DOHH2 (cell line): ENCODE measurements around the gene RAI1.

Source experiments
- H3F3A ChIP-seq: fragments of 200-600 bp; sonication (generic), shearing (Covaris generic); 2 replicates; pipeline ENCODE4 v1.6.0; 2016; ENCODE audit warnings: antibody characterized with exemption, mild to moderate bottlenecking; ENCODE audit not compliant: control insufficient read depth, insufficient read depth
- H3K27ac ChIP-seq: fragments of 200-600 bp; sonication (generic); 2 replicates; pipeline ENCODE4 v1.5.1; 2014; ENCODE audit warnings: low read depth, mild to moderate bottlenecking, low read length, moderate library complexity
- H3K27me3 ChIP-seq: fragments of 200-600 bp; sonication (generic); 2 replicates; pipeline ENCODE4 v1.6.1; 2014; ENCODE audit warnings: mild to moderate bottlenecking, low read length, mixed read lengths; ENCODE audit not compliant: control insufficient read depth
- H3K36me3 ChIP-seq: fragments of 200-600 bp; sonication (generic); 2 replicates; pipeline ENCODE4 v1.6.1; 2014; ENCODE audit warnings: mild to moderate bottlenecking, low read length, moderate library complexity, mixed read lengths; ENCODE audit not compliant: control insufficient read depth
- H3K4me1 ChIP-seq: fragments of 200-600 bp; sonication (generic); 2 replicates; pipeline ENCODE4 v1.6.1; 2014; ENCODE audit warnings: mild to moderate bottlenecking, low read length, mixed read lengths; ENCODE audit not compliant: control insufficient read depth
- H3K4me2 ChIP-seq: fragments of 200-600 bp; sonication (generic); 2 replicates; pipeline ENCODE4 v1.6.0; 2014; ENCODE audit warnings: mild to moderate bottlenecking, low read length, moderate library complexity
- H3K4me3 ChIP-seq: fragments of 200-600 bp; sonication (generic); 2 replicates; pipeline ENCODE4 v1.5.1; 2014; ENCODE audit warnings: mild to moderate bottlenecking, low read length, mixed read lengths
- H3K79me2 ChIP-seq: fragments of 200-600 bp; sonication (generic); 2 replicates; pipeline ENCODE4 v1.6.1; 2014; ENCODE audit warnings: mild to moderate bottlenecking, low read length, mixed read lengths; ENCODE audit not compliant: control insufficient read depth
- H3K9me2 ChIP-seq: fragments of 200-600 bp; sonication (generic); replicated peaks from 2 replicates; pipeline ENCODE4 v1.6.1; 2014; ENCODE audit warnings: mild to moderate bottlenecking, low read length, mixed read lengths; ENCODE audit not compliant: control insufficient read depth
- H3K9me3 ChIP-seq: fragments of 200-600 bp; sonication (generic); 2 replicates; pipeline ENCODE4 v1.6.1; 2014; ENCODE audit warnings: antibody characterized with exemption, low read length, mixed read lengths; ENCODE audit not compliant: control insufficient read depth, insufficient read depth
- H4K20me1 ChIP-seq: fragments of 200-600 bp; sonication (generic); 2 replicates; pipeline ENCODE4 v1.6.0; 2014; ENCODE audit warnings: low read depth, mild to moderate bottlenecking, antibody characterized with exemption, low read length, moderate library complexity; ENCODE audit not compliant: control insufficient read depth, insufficient read depth
- EZH2phosphoT487 ChIP-seq: fragments of 200-600 bp; sonication (generic); IDR thresholded peaks from 2 replicates; pipeline ENCODE4 v1.6.1; 2017; ENCODE audit warnings: borderline replicate concordance, mild to moderate bottlenecking, antibody characterized with exemption, low read length, moderate library complexity, mixed read lengths
- TF ChIP-seq, protein P1 (sequence below): fragments of 200-600 bp; sonication (generic); IDR thresholded peaks from one replicate; pipeline ENCODE4 v1.5.1; 2014; ENCODE audit warnings: antibody characterized with exemption, mild to moderate bottlenecking, low read depth, low read length; ENCODE audit not compliant: poor library complexity, severe bottlenecking

RAI1 gene

GRCh38 chr17:17842111-17842876, 161.0 kb downstream of the RAI1 start:
- no peak overlapping the region for H3K27ac ChIP-seq
- no peaks in the 10 kb centered on the region for H3K36me3 ChIP-seq
- H3K9me2 ChIP-seq = no peaks in the 10 kb centered on the region
- no peaks in the 10 kb centered on the region for H4K20me1 ChIP-seq
- H3K4me2 ChIP-seq = no peak overlapping the region
- peaks cover 9% of the 10 kb centered on the region for H3F3A ChIP-seq
- TF ChIP-seq, protein P1, sequence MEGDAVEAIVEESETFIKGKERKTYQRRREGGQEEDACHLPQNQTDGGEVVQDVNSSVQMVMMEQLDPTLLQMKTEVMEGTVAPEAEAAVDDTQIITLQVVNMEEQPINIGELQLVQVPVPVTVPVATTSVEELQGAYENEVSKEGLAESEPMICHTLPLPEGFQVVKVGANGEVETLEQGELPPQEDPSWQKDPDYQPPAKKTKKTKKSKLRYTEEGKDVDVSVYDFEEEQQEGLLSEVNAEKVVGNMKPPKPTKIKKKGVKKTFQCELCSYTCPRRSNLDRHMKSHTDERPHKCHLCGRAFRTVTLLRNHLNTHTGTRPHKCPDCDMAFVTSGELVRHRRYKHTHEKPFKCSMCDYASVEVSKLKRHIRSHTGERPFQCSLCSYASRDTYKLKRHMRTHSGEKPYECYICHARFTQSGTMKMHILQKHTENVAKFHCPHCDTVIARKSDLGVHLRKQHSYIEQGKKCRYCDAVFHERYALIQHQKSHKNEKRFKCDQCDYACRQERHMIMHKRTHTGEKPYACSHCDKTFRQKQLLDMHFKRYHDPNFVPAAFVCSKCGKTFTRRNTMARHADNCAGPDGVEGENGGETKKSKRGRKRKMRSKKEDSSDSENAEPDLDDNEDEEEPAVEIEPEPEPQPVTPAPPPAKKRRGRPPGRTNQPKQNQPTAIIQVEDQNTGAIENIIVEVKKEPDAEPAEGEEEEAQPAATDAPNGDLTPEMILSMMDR = no peak
- no peak for TF ChIP-seq EZH2phosphoT487
- no peak overlapping the region for H3K4me3 ChIP-seq
- no peaks in the 10 kb centered on the region for H3K27me3 ChIP-seq
- no peaks in the 10 kb centered on the region for H3K9me3 ChIP-seq
- peaks cover 40% of the 10 kb centered on the region for H3K4me1 ChIP-seq
- H3K79me2 ChIP-seq = peaks cover 12% of the 10 kb centered on the region

GRCh38 chr17:17843096-17843495, 161.8 kb downstream of the RAI1 start:
- no peaks in the 10 kb centered on the region for H3K9me3 ChIP-seq
- H4K20me1 ChIP-seq = no peaks in the 10 kb centered on the region
- no peaks in the 10 kb centered on the region for H3K27me3 ChIP-seq
- H3K36me3 ChIP-seq = no peaks in the 10 kb centered on the region
- H3F3A ChIP-seq = peaks cover 5% of the 10 kb centered on the region; the same call in 1 of the 2 replicates
- H3K4me3 ChIP-seq = no peak overlapping the region
- H3K79me2 ChIP-seq = peaks cover 7% of the 10 kb centered on the region
- no peak overlapping the region for H3K27ac ChIP-seq
- H3K4me1 ChIP-seq = peaks cover 32% of the 10 kb centered on the region
- H3K9me2 ChIP-seq = no peaks in the 10 kb centered on the region
- no peak overlapping the region for H3K4me2 ChIP-seq
- TF ChIP-seq, protein P1 = no peak
- TF ChIP-seq EZH2phosphoT487 = no peak

DNA sequence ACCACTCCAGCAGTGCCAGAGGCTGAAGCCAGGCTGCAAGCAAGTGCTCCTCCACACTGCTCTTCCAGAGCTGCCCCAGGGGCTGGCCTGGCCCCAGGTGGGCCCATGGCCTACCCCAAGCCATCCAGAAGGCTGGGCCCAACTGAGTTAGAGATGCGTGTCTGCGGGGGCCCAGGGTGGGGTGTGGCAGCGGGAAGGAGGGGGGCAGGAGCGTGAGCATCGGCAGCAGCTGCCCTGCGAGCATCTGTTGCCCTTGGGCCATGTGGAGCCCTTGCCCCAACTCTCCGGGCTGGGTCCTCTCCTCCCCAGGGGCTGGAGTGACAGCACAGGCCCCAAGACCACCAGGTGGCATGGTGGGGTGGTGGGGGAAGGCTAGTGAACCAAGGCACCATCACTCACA, 162.8 kb downstream of the RAI1 start:
- H3K27me3 ChIP-seq = no peaks in the 10 kb centered on the region
- no peak overlapping the region for H3K4me2 ChIP-seq
- no peak overlapping the region for H3K27ac ChIP-seq
- TF ChIP-seq EZH2phosphoT487 = no peak
- TF ChIP-seq, protein P1 = no peak
- no peaks in the 10 kb centered on the region for H3F3A ChIP-seq
- peaks cover 7% of the 10 kb centered on the region for H3K79me2 ChIP-seq
- no peaks in the 10 kb centered on the region for H3K9me3 ChIP-seq
- H3K9me2 ChIP-seq = no peaks in the 10 kb centered on the region
- H3K36me3 ChIP-seq = no peaks in the 10 kb centered on the region
- H4K20me1 ChIP-seq = no peaks in the 10 kb centered on the region
- H3K4me1 ChIP-seq = peaks cover 27% of the 10 kb centered on the region
- H3K4me3 ChIP-seq = no peak overlapping the region
